ENCODE data around the gene LILRA2. TPM values are rescaled to one million over a fixed set of nuclear protein-coding genes. Genes with fewer than 3 reads are reported as not detected.

The LILRA2 gene
- polyA plus RNA-seq, 1 donor (not counting 4 experiments of a cell fraction or from before 2014, with no cell fraction given) = not detected

- no peaks in the 10 kb centered on the region for H3K79me2 ChIP-seq (ENCODE audit: control insufficient read depth, insufficient read depth, low read length)
- no peaks in the 10 kb centered on the region for H3K4me1 ChIP-seq (ENCODE audit: control insufficient read depth, extremely low read depth, insufficient read depth, low read length)
- no peak for FAIRE-seq
- H3K27ac ChIP-seq (ENCODE audit: control insufficient read depth, insufficient read depth, low read length) = no peak overlapping the region
- H3K9me3 ChIP-seq (ENCODE audit: control insufficient read depth, low read depth, low read length) = peaks cover 4% of the 10 kb centered on the region
- TF ChIP-seq CTCF (optimal IDR thresholded peaks at IDR 0.05 in 1 of 3, IDR thresholded peaks at IDR 0.05 in 1 of 3, conservative IDR thresholded peaks at IDR 0.05 in 1 of 3; ENCODE audit: extremely low read depth in 1 of 3, insufficient read depth in 2 of 3, low read length in 3 of 3) (no peak), EZH2 (IDR thresholded peaks at IDR 0.05; ENCODE audit: low read length) (no peak)
- dilution Hi-C loops (cut with MboI; ENCODE audit: extremely low pct_ligation_motif_present, low sequenced_read_pairs) = no loop called here
- H3K27me3 ChIP-seq (ENCODE audit: control insufficient read depth, extremely low read depth, insufficient read depth, low read length) = no peaks in the 10 kb centered on the region
- no peak overlapping the region for H3K4me2 ChIP-seq (ENCODE audit: control insufficient read depth, extremely low read depth, insufficient read depth, low read depth, low read length)
- H3K36me3 ChIP-seq (ENCODE audit: control insufficient read depth in 2 of 2, extremely low read depth in 1 of 2, insufficient read depth in 2 of 2, low read length in 2 of 2) = no peaks in the 10 kb centered on the region
- DNase-seq (ENCODE audit: low read depth, low spot score) = no peak
- no peak overlapping the region for H3K9ac ChIP-seq (ENCODE audit: control insufficient read depth, extremely low read depth, insufficient read depth, low read length)
- H2AFZ ChIP-seq (ENCODE audit: control insufficient read depth, low read length) = no peak overlapping the region
- no peaks in the 10 kb centered on the region for H4K20me1 ChIP-seq (ENCODE audit: control insufficient read depth, extremely low read depth, insufficient read depth, low read length)
- H3K4me3 ChIP-seq (ENCODE audit: control insufficient read depth in 2 of 3, extremely low read depth in 1 of 3, insufficient read depth in 2 of 3, low read depth in 1 of 3, low read length in 3 of 3) = no peak overlapping the region
- no peaks in the 10 kb centered on the region for H3K9me1 ChIP-seq (ENCODE audit: control insufficient read depth, extremely low read depth, insufficient read depth, low read length)
These were observed 15.3 kb upstream of the LILRA2 start for GRCh38 chr19:54558339-54558738.

- Histone ChIP-seq H3K9me1 (ENCODE audit: control insufficient read depth, extremely low read depth, insufficient read depth, low read length) (no peaks in the 10 kb centered on the region), H3K4me2 (ENCODE audit: control insufficient read depth, extremely low read depth, insufficient read depth, low read depth, low read length) (no peak overlapping the region), H3K27me3 (ENCODE audit: control insufficient read depth, extremely low read depth, insufficient read depth, low read length) (no peaks in the 10 kb centered on the region), H3K36me3 (ENCODE audit: control insufficient read depth in 2 of 2, extremely low read depth in 1 of 2, insufficient read depth in 2 of 2, low read length in 2 of 2) (no peaks in the 10 kb centered on the region), H3K9me3 (ENCODE audit: control insufficient read depth, low read depth, low read length) (peaks cover 2% of the 10 kb centered on the region), H3K79me2 (ENCODE audit: control insufficient read depth, insufficient read depth, low read length) (no peaks in the 10 kb centered on the region), H4K20me1 (ENCODE audit: control insufficient read depth, extremely low read depth, insufficient read depth, low read length) (no peaks in the 10 kb centered on the region), H2AFZ (ENCODE audit: control insufficient read depth, low read length) (no peak overlapping the region), H3K9ac (ENCODE audit: control insufficient read depth, extremely low read depth, insufficient read depth, low read length) (no peak overlapping the region), H3K27ac (ENCODE audit: control insufficient read depth, insufficient read depth, low read length) (no peak overlapping the region), H3K4me3 (ENCODE audit: control insufficient read depth in 2 of 3, extremely low read depth in 1 of 3, insufficient read depth in 2 of 3, low read depth in 1 of 3, low read length in 3 of 3) (no peak overlapping the region), H3K4me1 (ENCODE audit: control insufficient read depth, extremely low read depth, insufficient read depth, low read length) (no peaks in the 10 kb centered on the region)
- dilution Hi-C loops (cut with MboI; ENCODE audit: extremely low pct_ligation_motif_present, low sequenced_read_pairs) = no loop called here
- DNase-seq (ENCODE audit: low read depth, low spot score) = no peak
- TF ChIP-seq EZH2 (IDR thresholded peaks at IDR 0.05; ENCODE audit: low read length) (no peak), CTCF (optimal IDR thresholded peaks at IDR 0.05 in 1 of 3, IDR thresholded peaks at IDR 0.05 in 1 of 3, conservative IDR thresholded peaks at IDR 0.05 in 1 of 3; ENCODE audit: extremely low read depth in 1 of 3, insufficient read depth in 2 of 3, low read length in 3 of 3) (no peak)
- FAIRE-seq = no peak
These were observed 12.7 kb upstream of the LILRA2 start for GRCh38 chr19:54560881-54561385.
